Upper lobe of right lung (tissue), 1 donor: ENCODE data around the gene GOLGB1. TPM values are rescaled to one million over a fixed set of nuclear protein-coding genes. Genes with fewer than 3 reads are reported as not detected.

ENCODE experiments used
- ATAC-seq: fragments of 200-7000 bp; cut with Tn5 transposase; one replicate; pipeline ENCODE4 v1.9.1; 2020; ENCODE audit warnings: mild to moderate bottlenecking, moderate library complexity
- DNase-seq: peaks from one replicate; pipeline ENCODE4 v3.0.0-alpha.2; 2020
- H3K27ac ChIP-seq: fragments of 200-600 bp; one replicate; pipeline ENCODE4 v1.8.0; 2022
- H3K27me3 ChIP-seq: fragments of 200-600 bp; one replicate; pipeline ENCODE4 v1.8.0; 2022; ENCODE audit warnings: mild to moderate bottlenecking
- H3K36me3 ChIP-seq: fragments of 200-600 bp; one replicate; pipeline ENCODE4 v1.8.0; 2022
- H3K4me1 ChIP-seq: fragments of 200-600 bp; one replicate; pipeline ENCODE4 v1.8.0; 2022
- H3K4me3 ChIP-seq: fragments of 200-600 bp; one replicate; pipeline ENCODE4 v1.8.0; 2022; ENCODE audit warnings: mild to moderate bottlenecking
- H3K9me3 ChIP-seq: fragments of 200-600 bp; one replicate; pipeline ENCODE4 v1.8.0; 2022
- intact Hi-C: fragments of 100-400 bp; cut with DNase I; formaldehyde crosslinking; loops from one replicate; pipeline ENCODE4 v1.11.0; 2022
- total RNA-seq: library from RNA; stranded (reverse); fragmentation: NEBNext Ultra II Directional; extraction: Animal tissue kit (Norgen Biotek cat#: 25700); gene quantifications from one replicate; pipeline ENCODE4 v1.2.1, GENCODE V29; 2021
- TF ChIP-seq, protein P1 (sequence below): fragments of 200-600 bp; IDR thresholded peaks from one replicate; pipeline ENCODE4 v1.8.0; 2022; ENCODE audit warnings: antibody characterized with exemption
- donor health status: DM: no; HTN: yes; CAD: no; lungs with severe emphysema.

Gene GOLGB1
- total RNA-seq, 1 donor from 2014 or later, result 57.0 TPM

DNA sequence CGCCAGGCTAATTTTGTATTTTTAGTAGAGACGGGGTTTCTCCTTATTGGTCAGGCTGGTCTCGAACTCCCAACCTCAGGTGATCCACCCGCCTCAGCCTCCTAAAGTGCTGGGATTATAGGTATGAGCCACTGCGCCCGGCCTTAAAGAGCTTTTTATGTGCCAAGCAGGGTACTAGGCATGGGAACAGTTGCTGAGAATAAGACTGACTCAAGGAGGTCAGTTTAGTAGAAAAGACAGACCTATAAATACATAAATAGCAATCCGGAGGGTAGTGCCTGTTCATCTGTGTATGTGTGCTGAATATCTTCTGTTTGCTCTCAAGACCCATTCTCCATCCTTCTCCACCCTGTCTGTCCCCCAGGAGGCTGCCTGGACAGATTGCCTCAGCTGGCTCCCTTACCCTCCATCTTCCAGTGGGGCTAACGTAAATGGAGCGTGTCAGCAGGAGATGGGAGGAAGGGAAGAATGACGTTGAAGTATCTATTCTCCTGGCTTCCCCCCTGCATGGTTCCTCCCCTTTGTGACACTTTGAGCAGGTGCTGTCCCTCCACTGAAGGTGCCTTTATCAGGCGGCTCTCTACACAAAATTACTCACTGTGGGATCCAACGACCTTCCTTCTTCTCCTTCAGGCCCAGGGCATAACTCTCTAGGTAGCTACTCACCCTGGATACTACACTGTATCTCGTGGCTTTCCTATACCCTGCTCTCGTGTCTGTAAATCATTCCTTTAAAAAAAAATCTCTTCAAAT is 125.2 kb downstream of the GOLGB1 start:
- TF ChIP-seq, protein P1, sequence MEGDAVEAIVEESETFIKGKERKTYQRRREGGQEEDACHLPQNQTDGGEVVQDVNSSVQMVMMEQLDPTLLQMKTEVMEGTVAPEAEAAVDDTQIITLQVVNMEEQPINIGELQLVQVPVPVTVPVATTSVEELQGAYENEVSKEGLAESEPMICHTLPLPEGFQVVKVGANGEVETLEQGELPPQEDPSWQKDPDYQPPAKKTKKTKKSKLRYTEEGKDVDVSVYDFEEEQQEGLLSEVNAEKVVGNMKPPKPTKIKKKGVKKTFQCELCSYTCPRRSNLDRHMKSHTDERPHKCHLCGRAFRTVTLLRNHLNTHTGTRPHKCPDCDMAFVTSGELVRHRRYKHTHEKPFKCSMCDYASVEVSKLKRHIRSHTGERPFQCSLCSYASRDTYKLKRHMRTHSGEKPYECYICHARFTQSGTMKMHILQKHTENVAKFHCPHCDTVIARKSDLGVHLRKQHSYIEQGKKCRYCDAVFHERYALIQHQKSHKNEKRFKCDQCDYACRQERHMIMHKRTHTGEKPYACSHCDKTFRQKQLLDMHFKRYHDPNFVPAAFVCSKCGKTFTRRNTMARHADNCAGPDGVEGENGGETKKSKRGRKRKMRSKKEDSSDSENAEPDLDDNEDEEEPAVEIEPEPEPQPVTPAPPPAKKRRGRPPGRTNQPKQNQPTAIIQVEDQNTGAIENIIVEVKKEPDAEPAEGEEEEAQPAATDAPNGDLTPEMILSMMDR, result no peak
- H3K36me3 ChIP-seq, result no peaks in the 10 kb centered on the region
- no peaks in the 10 kb centered on the region for H3K4me1 ChIP-seq

DNA sequence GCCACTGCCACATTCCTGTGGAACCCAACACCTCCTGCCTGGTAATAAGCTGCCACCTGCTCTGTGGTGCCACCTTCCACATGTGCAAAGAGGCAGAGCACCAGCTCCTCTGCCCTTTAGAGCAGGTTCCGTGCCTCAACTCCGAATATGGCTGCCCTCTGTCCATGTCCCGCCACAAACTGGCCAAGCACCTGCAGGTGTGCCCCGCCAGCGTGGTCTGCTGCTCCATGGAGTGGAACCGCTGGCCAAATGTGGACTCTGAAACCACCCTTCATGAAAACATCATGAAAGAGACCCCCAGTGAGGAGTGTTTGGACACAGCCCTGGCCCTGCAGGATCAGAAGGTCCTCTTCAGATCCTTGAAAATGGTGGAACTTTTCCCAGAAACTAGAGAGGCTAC is 128.1 kb downstream of the GOLGB1 start:
- no peaks in the 10 kb centered on the region for H3K27me3 ChIP-seq
- DNase-seq (no peak), ATAC-seq (no peak)
- no peaks in the 10 kb centered on the region for H3K4me1 ChIP-seq
- intact Hi-C loops, result no loop called here
- H3K4me3 ChIP-seq, result no peak overlapping the region
- H3K9me3 ChIP-seq, result no peaks in the 10 kb centered on the region
- no peak overlapping the region for H3K27ac ChIP-seq
- TF ChIP-seq, protein P1, result no peak
- H3K36me3 ChIP-seq, result no peaks in the 10 kb centered on the region

More for the DNA sequence above, 125.2 kb downstream of the GOLGB1 start:
- ATAC-seq (no peak), DNase-seq (no peak)
- no peaks in the 10 kb centered on the region for H3K27me3 ChIP-seq
- no peak overlapping the region for H3K27ac ChIP-seq
- intact Hi-C loops, result no loop called here
- H3K9me3 ChIP-seq, result no peaks in the 10 kb centered on the region
- H3K4me3 ChIP-seq, result no peak overlapping the region

DNA sequence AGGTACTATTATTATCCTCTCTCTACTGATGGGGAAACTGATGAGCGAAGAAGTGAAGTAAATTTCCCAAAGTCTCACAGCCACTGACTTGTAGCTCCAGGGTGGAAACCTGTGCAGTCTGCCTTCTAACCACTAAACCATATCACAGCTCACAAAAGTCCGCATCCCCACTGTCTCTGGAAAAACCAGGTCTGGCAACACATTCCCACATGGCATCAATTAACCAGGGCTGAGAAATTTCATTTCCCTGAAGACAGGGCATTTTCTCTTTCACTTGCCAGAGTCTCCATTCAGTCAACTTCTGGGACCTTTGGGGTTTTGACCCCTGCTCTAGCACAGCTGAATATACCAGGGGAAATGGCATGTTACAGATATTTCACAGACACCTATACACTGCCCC is 129.8 kb downstream of the GOLGB1 start:
- no peaks in the 10 kb centered on the region for H3K36me3 ChIP-seq
- H3K27ac ChIP-seq, result no peak overlapping the region
- no peaks in the 10 kb centered on the region for H3K27me3 ChIP-seq
- DNase-seq (no peak), ATAC-seq (no peak)
- H3K9me3 ChIP-seq, result no peaks in the 10 kb centered on the region
- TF ChIP-seq, protein P1, result no peak
- H3K4me1 ChIP-seq, result no peaks in the 10 kb centered on the region
- no peak overlapping the region for H3K4me3 ChIP-seq
- intact Hi-C loops, result no loop called here

Other genes with a start within 250 kb of the GOLGB1 start
- 0.55 TPM for gene POLQ, start 203.8 kb downstream of the GOLGB1 start, total RNA-seq
- gene ARGFX, start 181.8 kb downstream of the GOLGB1 start, total RNA-seq, result not detected
- gene FBXO40, start 156.4 kb downstream of the GOLGB1 start, total RNA-seq, result 0.09 TPM
- gene HCLS1, start 88.8 kb downstream of the GOLGB1 start, total RNA-seq, result 76.5 TPM
- gene IQCB1, start 85.3 kb upstream of the GOLGB1 start, total RNA-seq, result 14.5 TPM
- gene EAF2, start 85.5 kb upstream of the GOLGB1 start, total RNA-seq, result 4.8 TPM
- gene SLC15A2, start 144.7 kb upstream of the GOLGB1 start, total RNA-seq, result 63.6 TPM